Effector memory CD4-positive, alpha-beta T cell (primary cell): Measurements from ENCODE around the gene NOP53.

ENCODE experiments used
- DNase-seq, 3 donors: peaks; one replicate each; pipeline ENCODE4 v3.0.0-alpha.2; 2020
- H3K27ac ChIP-seq: 2 replicates; pipeline ENCODE4 v1.7.0; 2013; ENCODE audit warnings: mild to moderate bottlenecking, low read length, moderate library complexity; ENCODE audit not compliant: insufficient read depth, poor library complexity, severe bottlenecking
- H3K27me3 ChIP-seq: replicated peaks from 2 replicates; pipeline ENCODE4 v1.7.0; 2013; ENCODE audit warnings: mild to moderate bottlenecking, low read length; ENCODE audit not compliant: insufficient read depth, control insufficient read depth, poor library complexity, severe bottlenecking
- H3K36me3 ChIP-seq: 2 replicates; pipeline ENCODE4 v1.7.0; 2013; ENCODE audit warnings: mild to moderate bottlenecking, low read length, moderate library complexity; ENCODE audit not compliant: control insufficient read depth, insufficient read depth
- H3K4me1 ChIP-seq: 2 replicates; pipeline ENCODE4 v1.7.0; 2013; ENCODE audit warnings: low read length, mild to moderate bottlenecking; ENCODE audit not compliant: control insufficient read depth, insufficient read depth, poor library complexity, severe bottlenecking
- H3K4me3 ChIP-seq: 2 replicates; pipeline ENCODE4 v1.7.0; 2013; ENCODE audit warnings: low read length, low read depth, mild to moderate bottlenecking; ENCODE audit not compliant: insufficient read depth, poor library complexity, severe bottlenecking
- H3K9me3 ChIP-seq: 2 replicates; pipeline ENCODE4 v1.7.0; 2013; ENCODE audit warnings: mild to moderate bottlenecking, low read length, moderate library complexity; ENCODE audit not compliant: control insufficient read depth
- total RNA-seq, 3 donors: gene quantifications; one replicate each; lab custom pipeline; 2026; lab: John Stamatoyannopoulos, UW

Gene NOP53
- 530 to 831 (median 741) reads per million in 3 donors for total RNA-seq

DNA sequence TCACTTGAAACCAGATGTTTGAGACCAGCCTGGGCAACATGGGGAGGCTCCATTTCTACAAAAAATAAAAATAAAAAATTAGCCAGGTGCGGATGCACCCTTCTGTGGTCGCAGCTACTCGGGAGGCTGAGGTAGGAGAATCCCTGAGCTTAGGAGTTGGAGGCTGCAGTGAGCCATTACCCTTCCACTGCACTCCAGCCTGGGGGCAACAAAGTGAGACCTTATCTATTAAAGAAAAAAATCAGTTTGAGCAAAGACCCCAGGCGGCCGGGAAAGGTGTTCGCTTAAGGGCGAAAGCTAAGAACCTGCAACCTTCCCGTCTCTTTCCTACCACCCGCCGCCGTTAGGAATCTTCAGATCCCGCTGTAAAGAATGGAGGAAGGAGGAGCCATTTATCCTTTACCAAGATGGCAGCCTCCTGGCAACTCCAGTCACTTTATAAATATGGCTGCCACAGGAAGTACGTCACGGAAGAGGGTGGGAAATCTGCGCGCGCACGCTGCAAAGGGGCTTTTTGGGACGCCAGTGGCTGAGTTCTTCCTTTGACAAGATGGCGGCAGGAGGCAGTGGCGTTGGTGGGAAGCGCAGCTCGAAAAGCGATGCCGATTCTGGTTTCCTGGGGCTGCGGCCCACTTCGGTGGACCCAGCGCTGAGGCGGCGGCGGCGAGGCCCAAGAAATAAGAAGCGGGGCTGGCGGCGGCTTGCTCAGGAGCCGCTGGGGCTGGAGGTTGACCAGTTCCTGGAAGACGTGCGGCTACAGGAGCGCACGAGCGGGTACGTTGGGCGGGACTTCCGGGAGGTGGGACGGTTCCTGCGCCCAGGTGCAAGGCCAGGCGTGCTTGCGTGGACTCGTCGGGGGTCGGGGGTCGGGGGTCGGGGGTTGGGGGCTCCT lies at the start of gene NOP53:
Gene NOP53, plus strand, starts transcription at position 537 of the 892 bp plus-strand sequence. Its CDS starts 14 bp downstream, at position 551.
- peak; percentile 90 to 96 (median 95) for DNase-seq
- peaks cover 26% of the 10 kb centered on the region for H3K4me1 ChIP-seq
- H3K4me3 ChIP-seq = peak within 1 kb of the TSS; percentile 85
- peaks cover 29% of the 10 kb centered on the region for H3K36me3 ChIP-seq
- peak within 1 kb of the TSS; percentile 100 for H3K27ac ChIP-seq
- H3K9me3 ChIP-seq = no peaks in the 10 kb centered on the region
- no peaks in the 10 kb centered on the region for H3K27me3 ChIP-seq

DNA sequence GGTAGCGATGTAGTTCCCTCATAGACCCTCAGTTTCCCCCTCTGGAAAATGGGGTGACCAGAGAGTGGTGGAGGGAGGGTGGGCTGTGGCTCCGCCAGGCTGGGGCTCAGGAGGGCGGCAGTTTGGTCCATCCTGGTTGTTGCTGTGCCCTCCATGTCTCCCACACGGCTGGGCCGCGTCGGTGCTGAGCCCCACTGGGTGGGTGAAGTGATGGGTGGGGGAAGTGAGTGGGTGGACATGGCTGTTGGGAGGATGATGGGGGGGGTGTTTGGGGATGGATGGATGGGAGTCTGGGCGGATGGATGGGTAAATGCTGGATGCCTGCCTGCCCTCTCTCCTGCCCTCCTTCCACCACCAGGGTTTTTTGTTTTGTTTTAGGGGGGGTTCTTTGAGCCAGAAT lies 48.7 kb upstream of the NOP53 start:
- Histone ChIP-seq H3K4me3 (no peak overlapping the region), H3K36me3 (peaks cover 39% of the 10 kb centered on the region), H3K4me1 (no peaks in the 10 kb centered on the region), H3K9me3 (no peaks in the 10 kb centered on the region), H3K27ac (no peak overlapping the region), H3K27me3 (no peaks in the 10 kb centered on the region)
- DNase-seq = no peak

DNA sequence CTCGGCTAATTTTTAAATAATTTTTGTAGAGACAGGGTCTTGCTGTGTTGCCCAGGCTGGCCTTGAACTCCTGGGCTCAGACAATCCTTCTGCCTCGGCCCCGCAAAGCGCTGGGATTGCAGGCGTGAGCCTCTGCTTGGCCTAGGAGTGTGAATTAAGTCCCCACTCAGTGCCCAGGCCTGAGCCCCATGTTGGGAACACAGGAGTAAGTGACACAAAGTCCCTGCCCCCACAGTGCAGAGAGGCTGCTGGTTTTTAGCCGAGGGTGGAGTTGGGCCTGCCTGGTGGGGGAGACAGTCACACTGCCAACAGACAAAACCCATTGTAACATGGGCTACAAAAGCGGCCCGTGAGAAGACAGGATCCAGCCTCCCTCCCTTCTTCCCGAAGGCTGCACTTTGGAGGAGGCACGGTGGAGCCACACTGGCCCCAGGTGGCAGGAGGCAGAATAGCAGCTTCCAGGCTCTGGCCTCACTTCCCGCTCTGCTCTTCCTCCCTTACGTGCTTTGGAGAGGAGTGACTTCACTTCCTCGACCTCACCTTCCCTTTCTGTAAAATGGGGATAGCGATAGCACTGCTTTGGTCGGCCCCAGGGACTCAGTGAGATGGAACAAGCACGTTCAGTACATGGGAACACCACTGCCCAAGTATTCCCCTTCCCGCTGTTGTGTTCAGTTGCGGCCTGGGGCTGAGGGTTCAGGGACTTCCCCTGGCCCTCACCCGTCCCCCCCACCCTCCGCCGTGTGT lies 47.3 kb upstream of the NOP53 start:
- no peak overlapping the region for H3K27ac ChIP-seq
- no peaks in the 10 kb centered on the region for H3K27me3 ChIP-seq
- no peaks in the 10 kb centered on the region for H3K9me3 ChIP-seq
- no peaks in the 10 kb centered on the region for H3K4me1 ChIP-seq
- no peak overlapping the region for H3K4me3 ChIP-seq
- peak; percentile 9 to 43 (median 17) for DNase-seq
- peaks cover 50% of the 10 kb centered on the region for H3K36me3 ChIP-seq

DNA sequence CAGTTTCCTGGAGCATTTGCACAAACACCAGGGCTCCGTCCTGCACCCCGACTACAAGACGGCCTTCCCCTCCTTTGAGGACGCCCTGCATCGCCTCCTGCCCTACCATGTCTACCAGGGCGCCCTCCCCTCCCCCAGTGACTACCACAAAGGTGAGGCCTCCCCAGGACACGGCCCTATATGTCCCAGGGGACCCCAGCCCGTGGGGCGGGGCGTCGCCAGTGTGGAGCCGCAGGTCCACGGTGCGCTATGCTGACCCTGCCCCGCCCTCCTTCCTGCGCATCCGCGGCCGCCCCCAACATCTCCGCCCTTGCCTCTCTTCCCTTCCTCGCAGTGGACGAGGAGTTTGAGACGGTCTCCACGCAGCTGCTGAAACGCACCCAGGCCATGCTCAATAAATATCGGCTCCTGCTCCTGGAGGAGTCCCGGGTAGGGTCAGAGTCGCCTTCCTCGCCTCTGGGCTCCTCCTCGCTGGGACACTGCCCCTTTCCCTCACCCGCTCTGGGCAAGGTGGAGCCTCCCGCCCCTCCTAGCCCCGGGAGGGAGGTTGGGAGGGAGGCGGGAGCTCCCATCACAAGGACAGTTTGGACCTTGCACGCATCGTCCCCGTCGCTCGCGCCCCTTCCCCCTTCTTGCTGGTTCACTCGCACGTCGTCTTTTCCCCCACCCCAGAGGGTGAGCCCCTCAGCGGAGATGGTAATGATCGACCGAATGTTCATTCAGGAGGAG lies 46.6 kb upstream of the NOP53 start:
- no peak for DNase-seq
- no peaks in the 10 kb centered on the region for H3K9me3 ChIP-seq
- H3K4me1 ChIP-seq = no peaks in the 10 kb centered on the region
- no peaks in the 10 kb centered on the region for H3K27me3 ChIP-seq
- no peak overlapping the region for H3K27ac ChIP-seq
- H3K36me3 ChIP-seq = peaks cover 52% of the 10 kb centered on the region
- no peak overlapping the region for H3K4me3 ChIP-seq

DNA sequence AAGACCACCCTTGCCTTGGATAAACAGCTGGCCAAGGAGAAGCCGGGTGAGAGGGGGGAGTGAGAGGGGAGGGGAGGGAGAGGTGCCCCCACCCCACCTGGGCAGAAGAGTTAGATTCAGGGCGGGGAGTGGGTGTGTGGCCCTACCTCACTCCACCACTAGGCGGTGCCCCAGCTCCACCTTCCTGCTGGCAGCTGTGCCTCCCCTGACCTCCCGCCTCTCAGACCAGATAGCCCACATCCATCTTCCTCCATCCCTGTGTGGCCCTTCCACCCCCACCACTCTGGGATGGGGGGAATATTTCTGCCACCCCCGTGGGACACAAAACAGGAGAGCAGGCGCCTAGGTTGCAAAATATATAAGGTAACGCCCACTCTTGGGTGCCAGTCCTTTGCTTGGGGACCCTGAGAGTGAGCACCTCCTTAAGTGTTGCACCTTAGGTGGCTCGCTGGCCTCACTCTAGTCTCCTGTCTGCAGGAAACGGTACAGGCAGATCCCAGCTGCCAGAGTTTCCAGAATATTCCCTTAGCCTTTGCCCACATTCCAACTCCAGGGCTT lies 45.9 kb upstream of the NOP53 start:
- DNase-seq = peak in 2 of 3 donors; percentile 13 to 30
- no peaks in the 10 kb centered on the region for H3K27me3 ChIP-seq
- no peaks in the 10 kb centered on the region for H3K9me3 ChIP-seq
- no peaks in the 10 kb centered on the region for H3K4me1 ChIP-seq
- no peak overlapping the region for H3K4me3 ChIP-seq
- H3K36me3 ChIP-seq = peaks cover 52% of the 10 kb centered on the region
- no peak overlapping the region for H3K27ac ChIP-seq

DNA sequence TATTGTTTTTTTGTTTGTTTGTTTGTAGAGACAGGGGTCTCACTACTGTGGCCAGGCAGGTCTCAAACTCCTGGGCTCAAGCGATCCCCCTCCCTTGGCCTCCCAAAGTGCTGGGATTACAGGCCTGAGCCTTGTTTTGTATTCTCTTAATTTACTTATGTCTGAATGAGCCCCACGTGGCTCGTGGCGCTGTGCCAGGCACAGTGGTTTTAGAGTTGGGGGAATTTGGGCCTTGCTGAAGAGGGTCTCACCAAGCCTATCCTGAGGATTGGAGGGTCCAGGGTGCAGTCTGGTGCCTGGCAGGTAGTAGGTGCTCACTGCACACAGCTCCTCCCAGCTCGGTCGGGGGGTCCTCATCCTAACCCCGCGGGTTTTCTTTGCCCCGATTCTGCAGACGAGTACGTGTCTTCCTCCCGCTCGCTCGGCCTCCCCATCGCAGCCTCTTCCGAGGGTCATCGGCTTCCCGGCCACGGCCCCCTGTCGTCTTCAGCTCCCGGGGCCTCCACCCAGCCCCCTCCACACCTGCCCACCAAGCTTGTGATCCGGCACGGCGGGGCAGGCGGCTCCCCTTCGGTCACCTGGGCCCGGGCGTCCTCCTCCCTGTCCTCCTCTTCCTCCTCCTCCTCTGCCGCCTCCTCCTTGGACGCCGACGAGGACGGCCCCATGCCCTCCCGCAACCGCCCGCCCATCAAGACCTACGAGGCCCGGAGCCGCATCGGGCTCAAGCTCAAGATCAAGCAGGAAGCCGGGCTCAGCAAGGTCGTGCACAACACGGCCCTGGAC lies 44.2 kb upstream of the NOP53 start:
- Histone ChIP-seq H3K4me3 (no peak overlapping the region), H3K27me3 (no peaks in the 10 kb centered on the region), H3K27ac (no peak overlapping the region), H3K9me3 (no peaks in the 10 kb centered on the region), H3K4me1 (no peaks in the 10 kb centered on the region), H3K36me3 (peaks cover 46% of the 10 kb centered on the region)
- DNase-seq = no peak

DNA sequence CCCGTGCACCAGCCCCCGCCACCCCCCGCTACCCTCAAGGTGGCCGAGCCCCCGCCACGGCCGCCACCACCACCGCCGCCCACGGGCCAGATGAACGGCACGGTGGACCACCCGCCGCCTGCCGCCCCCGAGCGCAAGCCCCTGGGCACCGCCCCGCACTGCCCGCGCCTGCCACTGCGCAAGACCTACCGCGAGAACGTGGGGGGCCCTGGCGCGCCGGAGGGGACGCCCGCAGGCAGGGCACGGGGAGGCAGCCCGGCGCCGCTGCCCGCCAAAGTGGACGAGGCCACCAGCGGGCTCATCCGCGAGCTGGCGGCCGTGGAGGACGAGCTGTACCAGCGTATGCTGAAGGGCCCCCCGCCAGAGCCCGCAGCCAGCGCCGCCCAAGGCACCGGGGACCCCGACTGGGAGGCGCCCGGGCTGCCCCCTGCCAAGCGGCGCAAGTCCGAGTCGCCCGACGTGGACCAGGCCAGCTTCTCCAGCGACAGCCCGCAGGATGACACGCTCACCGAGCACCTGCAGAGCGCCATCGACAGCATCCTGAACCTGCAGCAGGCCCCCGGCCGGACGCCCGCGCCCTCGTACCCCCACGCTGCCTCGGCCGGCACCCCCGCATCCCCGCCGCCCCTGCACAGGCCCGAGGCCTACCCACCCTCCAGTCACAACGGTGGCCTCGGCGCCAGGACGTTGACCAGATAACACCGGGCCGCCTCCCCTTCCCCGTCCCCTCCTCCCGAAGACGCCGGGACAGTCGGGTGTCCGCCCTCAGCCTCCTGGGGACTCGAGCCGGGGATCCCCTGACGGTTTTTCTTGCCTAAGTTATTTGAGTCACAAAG lies 43.4 kb upstream of the NOP53 start:
- Histone ChIP-seq H3K27me3 (no peaks in the 10 kb centered on the region), H3K4me3 (no peak overlapping the region), H3K9me3 (no peaks in the 10 kb centered on the region), H3K27ac (no peak overlapping the region), H3K36me3 (peaks cover 41% of the 10 kb centered on the region), H3K4me1 (no peaks in the 10 kb centered on the region)
- DNase-seq = no peak

DNA sequence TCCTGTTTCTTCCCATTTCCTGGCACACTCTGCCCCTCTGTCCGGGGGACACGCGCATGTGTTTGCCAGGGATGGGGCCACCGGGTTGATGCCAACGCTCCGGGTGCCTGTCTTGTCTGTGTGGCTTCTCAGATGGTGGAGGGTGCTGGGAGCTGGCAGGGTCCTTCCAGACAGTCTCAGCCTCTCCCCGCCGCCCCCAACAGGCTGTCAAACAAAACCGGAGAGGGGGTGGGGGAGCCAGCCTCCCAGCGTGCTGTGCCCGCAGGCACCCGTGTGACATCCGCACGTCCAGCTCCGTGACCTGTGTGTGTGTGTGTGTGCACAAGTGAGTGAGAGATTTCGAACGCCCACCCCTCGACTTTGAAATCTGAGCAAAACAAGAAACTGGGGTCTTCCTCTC lies 42.7 kb upstream of the NOP53 start:
- Histone ChIP-seq H3K4me1 (no peaks in the 10 kb centered on the region), H3K36me3 (peaks cover 41% of the 10 kb centered on the region), H3K27ac (no peak overlapping the region), H3K9me3 (no peaks in the 10 kb centered on the region), H3K27me3 (no peaks in the 10 kb centered on the region), H3K4me3 (no peak overlapping the region)
- DNase-seq = no peak
